ENCODE measurements around the gene REXO4. TPM values are rescaled to one million over a fixed set of nuclear protein-coding genes. Genes with fewer than 3 reads are reported as not detected.

REXO4 gene
- total RNA-seq, 4 donors from 2014 or later = 15.6 to 37.1 (median 19.4) TPM

- Histone ChIP-seq H3K4me1 (peaks cover 0 to 15% (median 6%) of the 10 kb centered on the region in 4 donors), H3K27ac (no peak overlapping the region), H3K9me3 (peaks cover 0 to 3% (median 0%) of the 10 kb centered on the region in 4 donors), H3K4me3 (no peak overlapping the region), H3K27me3 (peaks cover 0 to 5% of the 10 kb centered on the region in 2 donors), H3K36me3 (no peaks in the 10 kb centered on the region)
- TF ChIP-seq POLR2A (IDR thresholded peaks at IDR 0.05) = no peak
- TF ChIP-seq CTCF (IDR thresholded peaks at IDR 0.05) = no peak
- no peak for DNase-seq
Observed at GRCh38 chr9:133430244-133430643, 12.4 kb upstream of the REXO4 start.

GRCh38 chr9:133429641-133430161 is 11.9 kb upstream of the REXO4 start:
- peak overlapping the region in 1 of 4 donors; percentile 52 for H3K4me3 ChIP-seq
- TF ChIP-seq CTCF (IDR thresholded peaks at IDR 0.05) (peak in 4 of 6 experiments; percentile 12 to 32 (median 30)), POLR2A (IDR thresholded peaks at IDR 0.05) (no peak)
- no peaks in the 10 kb centered on the region for H3K36me3 ChIP-seq
- peaks cover 0 to 3% (median 0%) of the 10 kb centered on the region in 4 donors for H3K9me3 ChIP-seq
- no peak overlapping the region for H3K27ac ChIP-seq
- peaks cover 0 to 5% of the 10 kb centered on the region in 2 donors for H3K27me3 ChIP-seq
- H3K4me1 ChIP-seq = peaks cover 0 to 15% (median 6%) of the 10 kb centered on the region in 4 donors
- peak; percentile 49 to 65 (median 63) for DNase-seq

- DNase-seq = no peak
- peaks cover 0 to 5% of the 10 kb centered on the region in 2 donors for H3K27me3 ChIP-seq
- peaks cover 0 to 3% (median 0%) of the 10 kb centered on the region in 4 donors for H3K9me3 ChIP-seq
- no peaks in the 10 kb centered on the region for H3K36me3 ChIP-seq
- peaks cover 0 to 15% (median 6%) of the 10 kb centered on the region in 4 donors for H3K4me1 ChIP-seq
- TF ChIP-seq POLR2A (IDR thresholded peaks at IDR 0.05) (no peak), CTCF (IDR thresholded peaks at IDR 0.05) (no peak)
- H3K4me3 ChIP-seq = peak overlapping the region in 3 of 4 donors; percentile 32 to 52 (median 43)
- no peak overlapping the region for H3K27ac ChIP-seq
Observed at GRCh38 chr9:133429214-133429613, 11.4 kb upstream of the REXO4 start.

GRCh38 chr9:133428617-133429101 is 10.8 kb upstream of the REXO4 start:
- peak in 1 of 3 donors; percentile 20 for DNase-seq
- no peak for TF ChIP-seq CTCF (IDR thresholded peaks at IDR 0.05)
- TF ChIP-seq POLR2A (IDR thresholded peaks at IDR 0.05) = no peak
- Histone ChIP-seq H3K36me3 (no peaks in the 10 kb centered on the region), H3K9me3 (peaks cover 0 to 3% (median 0%) of the 10 kb centered on the region in 4 donors), H3K27ac (peak overlapping the region in 1 of 4 donors; percentile 17), H3K27me3 (peaks cover 0 to 5% of the 10 kb centered on the region in 2 donors), H3K4me3 (peak overlapping the region; percentile 32 to 52 (median 46)), H3K4me1 (peaks cover 0 to 15% (median 6%) of the 10 kb centered on the region in 4 donors)

- TF ChIP-seq POLR2A (IDR thresholded peaks at IDR 0.05) (no peak), CTCF (IDR thresholded peaks at IDR 0.05) (no peak)
- H3K27ac ChIP-seq = no peak overlapping the region
- H3K27me3 ChIP-seq = peaks cover 0 to 5% of the 10 kb centered on the region in 2 donors
- peaks cover 0 to 3% (median 0%) of the 10 kb centered on the region in 4 donors for H3K9me3 ChIP-seq
- peaks cover 0 to 15% (median 6%) of the 10 kb centered on the region in 4 donors for H3K4me1 ChIP-seq
- peak overlapping the region in 3 of 4 donors; percentile 43 to 52 (median 49) for H3K4me3 ChIP-seq
- no peak for DNase-seq
- H3K36me3 ChIP-seq = no peaks in the 10 kb centered on the region
Observed at GRCh38 chr9:133427658-133428348, 10.0 kb upstream of the REXO4 start.
